Heart left ventricle (tissue), 16 donors: ENCODE measurements around the gene DOCK1. TPM values are rescaled to one million over a fixed set of nuclear protein-coding genes. Genes with fewer than 3 reads are reported as not detected.

ENCODE experiments used
- ATAC-seq, 4 donors: fragments of 200-7000 bp; cut with Tn5 transposase; one replicate each; pipeline ENCODE4 v1.9.1; 2020 to 2022; ENCODE audit warnings: moderate library complexity in 4 of 4, mild to moderate bottlenecking in 3 of 4, moderate number of reproducible peaks in 1 of 4
- DNase-seq, 5 donors: peaks; one replicate each; pipeline ENCODE4 v3.0.0-alpha.2; 2020
- H3K27ac ChIP-seq, 12 donors: fragments of 200-600 bp; sonication (generic) in 4 of 12; one replicate each; pipeline versions ENCODE4 v1.5.0 to v1.8.0; 2016 to 2022; ENCODE audit warnings: mild to moderate bottlenecking in 2 of 12
- H3K27me3 ChIP-seq, 9 donors: fragments of 200-600 bp; sonication (generic) in 2 of 9; one replicate each; pipeline versions ENCODE4 v1.5.1 to v1.8.0; 2016 to 2022; ENCODE audit warnings: mild to moderate bottlenecking in 3 of 9
- H3K36me3 ChIP-seq, 9 donors: fragments of 200-600 bp; sonication (generic) in 2 of 9; one replicate each; pipeline versions ENCODE4 v1.5.0 to v1.8.0; 2018 to 2022; ENCODE audit warnings: mild to moderate bottlenecking in 2 of 9
- H3K4me1 ChIP-seq, 12 donors: fragments of 200-600 bp; sonication (generic) in 4 of 12; one replicate each; pipeline versions ENCODE4 v1.5.0 to v1.8.0; 2016 to 2022; ENCODE audit warnings: mild to moderate bottlenecking in 3 of 12
- H3K4me3 ChIP-seq, 12 donors: fragments of 200-600 bp; sonication (generic) in 4 of 12; one replicate each; pipeline versions ENCODE4 v1.5.0 to v1.8.0; 2017 to 2022; ENCODE audit warnings: mild to moderate bottlenecking in 9 of 12, moderate library complexity in 4 of 12
- H3K9me3 ChIP-seq, 12 donors: fragments of 200-600 bp; sonication (generic) in 4 of 12; one replicate each; pipeline versions ENCODE4 v1.5.0 to v1.8.0; 2016 to 2022; ENCODE audit warnings: mild to moderate bottlenecking in 1 of 12
- CTCF ChIP-seq, 12 donors: fragments of 200-600 bp; sonication (generic) in 4 of 12; IDR thresholded peaks; one replicate each; pipeline versions ENCODE4 v1.5.0 to v1.8.0; 2018 to 2022; ENCODE audit warnings: antibody characterized with exemption in 12 of 12, mild to moderate bottlenecking in 5 of 12
- POLR2A ChIP-seq, 2 donors: fragments of 450-650 bp; IDR thresholded peaks; one replicate each; pipeline ENCODE4 v1.6.1; 2017; ENCODE audit warnings: antibody characterized with exemption in 2 of 2, mild to moderate bottlenecking in 2 of 2, moderate library complexity in 2 of 2
- WGBS, 4 donors: extraction: QIAGEN DNeasy Blood & Tissue Kit in 2 of 4; methylation state at CpG; one replicate each; pipeline versions ENCODE4 v1.1.5 to v1.1.7; 2013 to 2018; 5-methylcytosine and 5-hydroxymethylcytosine counted together
- intact Hi-C, 10 donors: fragments of 100-400 bp; cut with DNase I; formaldehyde crosslinking; loops; one replicate each; pipeline versions ENCODE4 v1.11.1 to v1.14.2; 2022
- polyA plus RNA-seq, 2 donors: library from polyadenylated mRNA; stranded (reverse); fragments of 200-250 nt; gene quantifications; one replicate each; pipeline ENCODE4 v1.2.3, GENCODE V29; 2013
- total RNA-seq, 9 donors: library from RNA; depleted of rRNA in 2 of 9; stranded (reverse); fragments of >200 nt in 2 of 9; fragmentation: NEBNext Ultra II Directional in 3 of 9; extraction: Animal tissue kit (Norgen Biotek cat#: 25700) in 3 of 9; gene quantifications; one replicate each; pipeline versions ENCODE4 v1.1.0 to v1.2.4, GENCODE V29; 2016 to 2023
- donor health status: ischemic (EF 13 %, LVEDD 7.1; RV severe dilation, severe dysfunction).
- donor health status: healthy with polysubstance abuse.
- donor health status: DM: no; HTN: yes; CAD: no.
- donor health status: DM: no; HTN: no; CAD: no.
- donor health status: ischemic (EF 25% LVEDD 6.9; RV normal size, moderate dysfunction).
- donor health status: ischemic (EF 25% LVEDD 5.7; RV mildly dilated, moderate dysfunction).
- donor health status: healthy.
- donor health status: DM: yes; HTN: yes; CAD: no.
- donor health status: ischemic (EF 35%, LVEDD 5.7; RV mildly dilated, moderate dysfunction).
- donor health status: nonischemic (EF 11% LVEDD 7.7; RV severe dilation, severe dysfunction).
- donor health status: DM: yes; HTN: yes; CAD: no.
- donor health status: PGD.
- donor health status: ischemic (EF 29% LVEDD 5.4; RV normal size, mild dysfunction).
- donor health status: nonischemic (EF 23%, LVEDD 6.1; RV moderate dilation, normal function).

DOCK1 gene
- total and polyA plus RNA-seq, 11 donors, result 5.0 to 31.6 (median 18.6) TPM

GRCh38 chr10:126993208-126993607, 88.0 kb downstream of the DOCK1 start:
- intact Hi-C loops, result loop anchor here in 1 of 10 donors (5.0 kb wide), 1 partner anchor 86 kb away; the partner anchor contains the start of gene DOCK1
- Histone ChIP-seq H3K27me3 (no peaks in the 10 kb centered on the region), H3K36me3 (peaks cover 0 to 73% (median 43%) of the 10 kb centered on the region in 9 donors), H3K4me3 (no peak overlapping the region), H3K4me1 (peaks cover 0 to 11% (median 1%) of the 10 kb centered on the region in 12 donors), H3K9me3 (no peaks in the 10 kb centered on the region), H3K27ac (no peak overlapping the region)
- no peak for TF ChIP-seq POLR2A (IDR thresholded peaks at IDR 0.05)
- no peak for TF ChIP-seq CTCF (IDR thresholded peaks at IDR 0.05)
- DNase-seq (no peak), ATAC-seq (peak in 1 of 4 donors; percentile 45)
- WGBS, 4 donors, result 78 to 96% (median 91%) methylated on average over 6 to 7 of the region's 7 CpGs

- WGBS, 4 donors, result 94 to 96% (median 95%) methylated on average over 8 of the region's 8 CpGs
- no peak for DNase-seq
- no peaks in the 10 kb centered on the region for H3K27me3 ChIP-seq
These were observed 92.8 kb downstream of the DOCK1 start for GRCh38 chr10:126997801-126998590.

GRCh38 chr10:127000598-127000997, 95.4 kb downstream of the DOCK1 start:
- H3K36me3 ChIP-seq, result peaks cover 3 to 75% (median 42%) of the 10 kb centered on the region in 9 donors
- H3K9me3 ChIP-seq, result no peaks in the 10 kb centered on the region
- H3K4me1 ChIP-seq, result no peaks in the 10 kb centered on the region
- WGBS, 4 donors, result 79 to 88% (median 86%) methylated on average over 12 of the region's 12 CpGs
- TF ChIP-seq POLR2A (IDR thresholded peaks at IDR 0.05) (no peak), CTCF (IDR thresholded peaks at IDR 0.05) (no peak)
- intact Hi-C loops, result loop anchor here in 1 of 10 donors (10.0 kb wide), 1 partner anchor 96 kb away; the partner anchor contains the start of gene DOCK1
- no peak for ATAC-seq
- no peak for DNase-seq
- H3K4me3 ChIP-seq, result no peak overlapping the region
- H3K27ac ChIP-seq, result no peak overlapping the region
- no peaks in the 10 kb centered on the region for H3K27me3 ChIP-seq

More at GRCh38 chr10:126997801-126998590, 92.8 kb downstream of the DOCK1 start:
- peaks cover 3 to 75% (median 42%) of the 10 kb centered on the region in 9 donors for H3K36me3 ChIP-seq
- H3K4me3 ChIP-seq, result no peak overlapping the region
- no peak for TF ChIP-seq POLR2A (IDR thresholded peaks at IDR 0.05)
- no peak for TF ChIP-seq CTCF (IDR thresholded peaks at IDR 0.05)
- ATAC-seq, result no peak
- H3K9me3 ChIP-seq, result no peaks in the 10 kb centered on the region
- peaks cover 0 to 2% (median 0%) of the 10 kb centered on the region in 12 donors for H3K4me1 ChIP-seq
- intact Hi-C loops, result no loop called here
- H3K27ac ChIP-seq, result no peak overlapping the region

- intact Hi-C loops, result loop anchor here in 1 of 10 donors (10.0 kb wide), 1 partner anchor 98 kb away; the partner anchor contains the start of gene DOCK1
- H3K4me3 ChIP-seq, result no peak overlapping the region
- WGBS, 4 donors, result 94 to 97% (median 96%) methylated on average over 9 of the region's 9 CpGs
- no peaks in the 10 kb centered on the region for H3K9me3 ChIP-seq
- TF ChIP-seq CTCF (IDR thresholded peaks at IDR 0.05), result no peak
- no peak for TF ChIP-seq POLR2A (IDR thresholded peaks at IDR 0.05)
- DNase-seq (no peak), ATAC-seq (no peak)
- H3K27ac ChIP-seq, result no peak overlapping the region
- peaks cover 3 to 77% (median 38%) of the 10 kb centered on the region in 9 donors for H3K36me3 ChIP-seq
- no peaks in the 10 kb centered on the region for H3K4me1 ChIP-seq
- no peaks in the 10 kb centered on the region for H3K27me3 ChIP-seq
These were observed 97.9 kb downstream of the DOCK1 start for GRCh38 chr10:127003032-127003685.
